Measurements from ENCODE around the gene ETNK2.

ETNK2 gene

GRCh38 chr1:204151552-204152309 lies at the start of gene ETNK2:
Gene ETNK2, minus strand, starts transcription at chr1:204152044. Its CDS starts 192 bp downstream, at chr1:204151852.
- no peak for DNase-seq

- no peak for DNase-seq
Observed at GRCh38 chr1:204201348-204202040, 49.6 kb upstream of the ETNK2 start.

GRCh38 chr1:204199579-204199978 lies 47.7 kb upstream of the ETNK2 start:
- no peak for DNase-seq

- no peak for DNase-seq
Observed at GRCh38 chr1:204198348-204199340, 46.8 kb upstream of the ETNK2 start.

DNA sequence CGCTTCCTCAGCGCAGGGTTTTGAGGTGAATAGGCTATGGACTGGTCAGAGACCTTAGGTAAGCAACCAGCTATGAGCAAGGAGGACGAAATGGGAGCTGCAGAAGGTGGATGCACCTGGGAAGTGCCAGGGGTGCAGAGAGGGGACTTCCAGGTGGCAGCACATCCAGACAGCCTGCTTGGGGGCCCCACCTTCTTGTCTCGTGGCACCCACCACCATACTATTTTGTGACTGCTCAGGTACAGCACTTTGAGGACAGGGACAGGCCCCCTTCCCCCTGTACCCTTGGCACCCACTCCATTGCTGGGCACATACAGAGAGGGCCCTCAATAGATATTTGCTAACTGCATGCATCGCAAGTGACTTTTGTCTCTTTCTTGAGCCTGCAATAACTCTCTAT lies 45.2 kb upstream of the ETNK2 start:
- no peak for DNase-seq

DNA sequence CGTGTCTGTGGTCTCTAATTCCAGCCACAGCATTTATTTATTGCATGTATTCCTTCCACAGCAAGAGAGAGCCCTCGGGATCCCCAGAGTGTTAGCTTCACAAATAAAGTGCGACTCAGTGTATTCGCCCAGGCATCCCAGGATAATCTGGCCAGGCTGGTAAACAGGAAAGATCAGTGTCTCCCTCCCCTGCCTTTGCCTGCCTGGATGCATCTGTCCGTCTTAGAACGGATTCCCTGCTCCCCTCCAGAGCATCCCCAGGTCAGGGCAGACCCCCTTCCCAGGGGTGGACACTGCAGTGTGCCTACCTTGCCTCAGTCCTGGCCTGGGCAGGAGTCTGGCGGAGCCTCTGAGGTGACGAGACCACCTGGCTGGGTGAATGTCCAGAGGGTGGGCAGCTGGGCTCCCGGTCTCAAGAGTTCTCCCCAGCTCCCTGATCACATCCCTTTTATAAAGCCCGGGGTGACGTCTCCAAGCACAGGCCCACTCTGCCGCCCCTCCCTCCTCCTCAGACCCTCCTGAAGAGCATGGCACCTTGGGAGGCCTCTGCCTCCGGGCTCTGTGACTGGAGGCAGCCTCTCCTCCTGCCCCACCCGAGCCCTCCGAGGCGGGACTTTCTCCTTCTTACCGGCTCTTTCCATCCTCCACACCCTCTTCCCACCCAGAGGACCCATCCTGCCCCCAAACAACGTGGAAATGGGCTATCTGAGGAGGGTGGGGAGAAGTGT lies 44.4 kb upstream of the ETNK2 start, which contains the start of gene KISS1:
TSS of gene KISS1 (minus strand) at position 424 of the 728 bp plus-strand sequence. CDS start 3,615 bp downstream, outside the sequence.
- no peak for DNase-seq

DNA sequence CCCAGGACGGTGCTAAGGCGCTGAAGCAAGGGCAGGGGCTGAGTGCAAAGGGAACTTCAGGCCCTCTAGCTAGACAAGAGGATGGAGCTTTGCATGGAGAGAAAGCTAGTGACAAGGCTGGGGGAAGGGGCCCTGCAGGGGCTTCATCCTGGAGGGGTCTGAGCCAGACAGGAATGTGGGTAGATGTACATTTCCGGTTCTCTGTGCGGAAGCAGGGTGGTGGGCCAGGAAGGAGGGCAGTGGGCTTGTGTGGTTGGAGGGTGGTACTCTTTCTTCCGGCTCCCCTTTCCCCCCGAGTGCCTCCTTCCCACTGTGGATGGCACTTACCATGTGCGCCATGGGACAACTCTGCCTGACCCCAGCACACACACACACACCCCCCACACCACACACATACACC lies 42.9 kb upstream of the ETNK2 start:
- no peak for DNase-seq

DNA sequence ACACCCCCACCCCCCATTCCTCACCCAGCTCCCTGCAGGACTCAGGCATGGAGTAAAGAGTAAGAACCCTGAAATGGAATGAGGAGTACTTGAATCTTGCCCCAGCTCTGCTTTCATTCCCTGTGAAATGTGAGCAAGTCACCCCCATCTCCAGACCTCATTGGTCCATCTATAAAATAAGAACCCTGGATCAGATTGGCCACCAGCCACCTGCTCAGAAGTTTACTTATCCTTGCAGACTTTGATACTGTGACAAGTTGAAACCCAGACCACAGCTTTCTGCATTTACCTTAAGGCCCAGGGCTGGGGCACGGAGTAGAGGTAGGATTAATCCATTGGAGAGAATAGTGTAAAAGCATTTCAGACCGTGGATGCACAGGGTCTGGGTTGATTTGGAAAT lies 42.2 kb upstream of the ETNK2 start:
- no peak for DNase-seq

- DNase-seq, result no peak
Observed at GRCh38 chr1:204192589-204193352, 40.9 kb upstream of the ETNK2 start.

- no peak for DNase-seq
Observed at GRCh38 chr1:204192046-204192445, 40.2 kb upstream of the ETNK2 start.

DNA sequence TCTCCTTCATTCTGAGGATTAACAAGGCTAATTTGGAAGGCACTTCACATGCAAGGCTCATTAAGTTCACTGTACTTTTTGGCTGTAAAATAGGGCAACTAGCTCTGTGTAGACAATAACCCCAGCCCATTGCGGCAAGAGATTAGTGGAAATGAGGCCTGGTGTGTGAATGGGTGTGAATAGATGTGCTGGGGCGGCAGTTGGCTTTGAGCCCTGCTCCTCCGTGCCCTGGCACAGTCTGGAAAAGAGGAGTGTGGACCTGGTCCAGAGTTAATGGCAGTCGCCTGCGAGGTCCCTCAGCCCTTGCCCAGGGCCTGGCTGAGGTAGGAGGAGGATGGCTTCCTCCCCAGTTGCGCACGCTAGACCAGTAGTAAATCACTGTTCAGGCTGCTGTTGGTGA lies 39.6 kb upstream of the ETNK2 start:
- DNase-seq, result no peak

DNA sequence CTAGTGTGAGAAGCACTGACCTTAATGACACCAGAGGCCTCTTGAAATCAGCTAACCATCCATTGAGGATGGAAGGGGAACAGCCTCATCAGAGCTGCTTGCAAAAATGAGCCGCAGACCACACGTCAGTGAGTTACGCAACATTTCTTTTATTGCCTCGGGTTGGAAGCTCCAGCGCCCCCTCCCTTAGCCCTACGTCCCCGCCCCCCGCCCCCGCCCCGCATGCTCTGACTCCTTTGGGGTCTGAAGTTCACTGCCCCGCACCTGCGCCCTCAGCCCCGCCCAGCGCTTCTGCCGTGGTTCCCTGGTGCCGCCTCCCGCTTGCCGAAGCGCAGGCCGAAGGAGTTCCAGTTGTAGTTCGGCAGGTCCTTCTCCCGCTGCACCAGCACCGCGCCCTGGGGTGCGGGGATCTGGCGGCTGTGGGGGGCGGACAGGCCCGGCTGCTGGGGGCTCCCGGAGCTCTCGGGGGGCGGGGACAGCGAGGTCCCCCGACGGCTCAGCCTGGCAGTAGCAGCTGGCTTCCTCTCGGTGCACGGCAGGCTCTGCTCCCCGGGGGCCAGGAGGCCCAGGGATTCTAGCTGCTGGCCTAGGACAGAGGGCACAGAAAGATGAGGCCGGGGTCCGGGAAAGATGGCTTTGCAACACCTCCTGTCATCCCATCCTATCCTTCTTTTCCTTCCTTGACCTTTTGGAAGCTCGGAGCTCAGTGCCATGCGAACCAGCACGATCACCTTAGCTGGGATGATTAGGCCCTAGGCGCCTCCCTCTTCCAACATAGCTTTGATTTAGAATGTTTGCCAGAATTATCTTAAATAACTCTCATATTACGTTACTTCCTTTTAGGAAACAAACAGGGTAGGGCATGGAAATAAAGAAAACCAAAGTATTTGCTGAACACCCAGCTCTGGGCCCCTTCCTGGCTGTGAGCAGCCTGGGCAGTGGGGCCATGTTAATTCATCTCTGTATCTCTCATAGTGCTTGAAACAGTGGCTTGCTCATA lies 38.7 kb upstream of the ETNK2 start:
- DNase-seq, result peak; percentile 91

- no peak for DNase-seq
Observed at GRCh38 chr1:204188959-204189639, 37.3 kb upstream of the ETNK2 start.

- no peak for DNase-seq
Observed at GRCh38 chr1:204186597-204186996, 34.8 kb upstream of the ETNK2 start.

DNA sequence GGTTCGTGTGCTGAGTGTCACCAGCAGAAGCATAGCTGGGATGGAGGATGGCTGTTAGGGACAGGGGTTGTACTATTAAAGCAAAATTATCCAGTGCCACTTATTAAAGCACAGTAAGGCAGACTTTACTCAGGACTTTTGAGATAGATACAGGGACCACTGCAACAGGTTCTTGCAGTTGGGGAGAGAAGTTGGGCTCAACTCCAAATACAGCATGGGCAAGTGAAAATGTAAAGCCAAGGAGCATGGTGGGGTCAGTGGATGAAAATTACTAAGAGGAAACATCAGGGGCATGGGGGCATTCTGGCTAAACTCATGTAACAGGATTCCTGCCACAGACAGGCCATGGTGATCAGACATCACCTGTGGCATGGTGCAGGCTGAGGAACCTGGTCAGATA lies 29.3 kb upstream of the ETNK2 start:
- DNase-seq, result no peak

GRCh38 chr1:204180133-204180532 lies 28.3 kb upstream of the ETNK2 start:
- no peak for DNase-seq

GRCh38 chr1:204178487-204179281 lies 26.8 kb upstream of the ETNK2 start:
- DNase-seq, result peak; percentile 28

DNA sequence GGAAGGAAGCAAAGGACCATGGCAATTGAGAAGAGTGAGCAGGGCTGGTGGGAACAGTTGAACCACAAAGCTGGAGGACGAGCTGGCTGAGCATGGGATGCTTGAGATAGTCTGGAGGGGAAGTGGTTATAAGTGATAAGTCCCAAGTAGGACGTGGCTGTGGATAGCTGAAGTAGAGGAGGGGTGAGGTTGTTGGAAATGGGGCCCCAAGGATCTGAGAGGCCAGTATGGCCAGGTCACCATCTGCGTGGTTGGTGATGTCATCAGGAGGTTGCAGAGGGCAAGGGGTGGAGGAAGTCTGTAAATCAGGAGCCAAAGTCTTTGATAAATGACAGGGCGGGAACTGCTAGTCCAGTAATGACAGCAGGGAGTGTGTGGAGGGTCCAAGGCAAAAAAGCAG lies 25.3 kb upstream of the ETNK2 start:
- DNase-seq, result peak; percentile 90

GRCh38 chr1:204176049-204176448 lies 24.2 kb upstream of the ETNK2 start:
- no peak for DNase-seq

Measured in MV-4-11 (cell line).